Fibroblast of lung (primary cell): ENCODE data around the gene PATJ.

Experiments
- EZH2 ChIP-seq: IDR thresholded peaks from 2 replicates; pipeline ENCODE4 v1.5.1; 2012; ENCODE audit warnings: low read length, control low read depth, mild to moderate bottlenecking; ENCODE audit errors: missing control alignments
- TF ChIP-seq, protein P1 (sequence below), 2 donors: IDR thresholded peaks in 1 of 2; conservative IDR thresholded peaks in 1 of 2; 1 replicate in 1 of 2; 2 replicates in 1 of 2; pipeline ENCODE4 v1.5.1; 2011 to 2012; ENCODE audit warnings: low read length in 2 of 2, control low read depth in 1 of 2, inconsistent platforms in 1 of 2, low read depth in 1 of 2, mild to moderate bottlenecking in 1 of 2

DNA sequence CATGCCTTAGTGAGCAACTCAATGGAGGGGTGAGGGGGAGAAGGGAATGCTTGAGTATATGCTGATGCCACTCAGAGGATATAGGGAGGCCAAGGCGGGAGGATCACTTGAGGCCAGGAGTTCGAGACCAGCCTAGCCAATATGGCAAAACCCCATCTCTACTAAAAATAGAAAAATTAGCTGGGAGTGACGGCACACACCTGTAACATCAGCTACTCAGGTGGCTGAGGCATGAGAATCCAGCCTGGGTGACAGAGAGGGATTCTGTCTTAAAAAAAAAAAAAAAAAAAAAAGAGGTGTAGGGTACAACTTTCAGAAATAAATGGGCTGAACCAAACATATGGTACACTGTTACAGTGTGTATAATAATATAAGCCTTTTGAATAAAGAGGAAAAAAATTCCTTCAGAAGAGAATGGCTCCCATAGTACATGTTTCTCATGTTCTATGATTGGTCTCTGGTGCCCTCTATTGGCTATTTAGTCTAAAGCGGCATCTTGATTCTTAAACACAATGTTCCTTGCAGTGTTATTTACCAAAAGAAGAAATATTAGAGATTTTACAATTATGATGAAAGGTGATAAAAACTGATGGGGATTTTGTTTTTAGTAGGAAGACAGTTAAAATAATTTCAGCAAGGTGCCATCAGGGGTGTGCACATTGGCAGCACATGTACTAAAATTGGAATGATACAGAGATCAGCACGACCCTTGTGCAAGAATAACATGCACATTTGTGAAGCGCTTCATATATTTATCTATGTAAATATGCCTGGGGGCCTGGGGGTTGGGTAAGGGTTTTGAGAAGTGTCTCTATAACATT lies 109.8 kb downstream of the PATJ start:
- TF ChIP-seq EZH2: no peak
- TF ChIP-seq, protein P1, sequence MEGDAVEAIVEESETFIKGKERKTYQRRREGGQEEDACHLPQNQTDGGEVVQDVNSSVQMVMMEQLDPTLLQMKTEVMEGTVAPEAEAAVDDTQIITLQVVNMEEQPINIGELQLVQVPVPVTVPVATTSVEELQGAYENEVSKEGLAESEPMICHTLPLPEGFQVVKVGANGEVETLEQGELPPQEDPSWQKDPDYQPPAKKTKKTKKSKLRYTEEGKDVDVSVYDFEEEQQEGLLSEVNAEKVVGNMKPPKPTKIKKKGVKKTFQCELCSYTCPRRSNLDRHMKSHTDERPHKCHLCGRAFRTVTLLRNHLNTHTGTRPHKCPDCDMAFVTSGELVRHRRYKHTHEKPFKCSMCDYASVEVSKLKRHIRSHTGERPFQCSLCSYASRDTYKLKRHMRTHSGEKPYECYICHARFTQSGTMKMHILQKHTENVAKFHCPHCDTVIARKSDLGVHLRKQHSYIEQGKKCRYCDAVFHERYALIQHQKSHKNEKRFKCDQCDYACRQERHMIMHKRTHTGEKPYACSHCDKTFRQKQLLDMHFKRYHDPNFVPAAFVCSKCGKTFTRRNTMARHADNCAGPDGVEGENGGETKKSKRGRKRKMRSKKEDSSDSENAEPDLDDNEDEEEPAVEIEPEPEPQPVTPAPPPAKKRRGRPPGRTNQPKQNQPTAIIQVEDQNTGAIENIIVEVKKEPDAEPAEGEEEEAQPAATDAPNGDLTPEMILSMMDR (conservative IDR thresholded peaks at IDR 0.05 in 1 of 2, IDR thresholded peaks at IDR 0.05 in 1 of 2; ENCODE audit: low read depth in 1 of 2, low read length in 2 of 2): peak; percentile 53 to 72
